HG02623 (cell line): ENCODE measurements around the gene BEX4.
"Not testable (repeated sequence)": the region's sequence is repeated elsewhere in the genome, so short reads cannot be mapped to it uniquely, and the experiment has no call there.

Experiments used
- ATAC-seq: cut with Tn5 transposase; IDR thresholded peaks from one replicate; pipeline ENCODE4 v1.9.1; 2021; ENCODE audit warnings: moderate library complexity; ENCODE audit not compliant: unreplicated experiment

The BEX4 gene

DNA sequence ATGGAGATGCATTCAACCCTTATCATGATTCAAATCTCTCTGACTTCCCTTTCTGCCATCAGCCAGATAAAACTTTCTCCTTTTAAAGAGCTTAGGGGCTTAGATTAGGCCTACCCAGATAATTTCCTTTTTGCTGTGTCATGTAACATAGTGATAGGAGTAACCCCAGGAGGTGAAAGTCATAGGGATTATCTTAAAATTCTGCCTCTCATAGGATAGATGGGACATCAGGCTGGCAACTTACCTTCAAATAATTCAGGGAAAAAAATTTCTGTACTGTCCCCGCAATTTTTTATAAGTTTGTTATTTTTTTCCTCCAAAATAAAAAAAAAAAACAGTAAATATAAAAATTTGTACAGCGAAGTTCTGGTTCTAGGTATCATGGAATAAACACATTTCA, 20.7 kb downstream of the BEX4 start:
- not testable (repeated sequence) for ATAC-seq

DNA sequence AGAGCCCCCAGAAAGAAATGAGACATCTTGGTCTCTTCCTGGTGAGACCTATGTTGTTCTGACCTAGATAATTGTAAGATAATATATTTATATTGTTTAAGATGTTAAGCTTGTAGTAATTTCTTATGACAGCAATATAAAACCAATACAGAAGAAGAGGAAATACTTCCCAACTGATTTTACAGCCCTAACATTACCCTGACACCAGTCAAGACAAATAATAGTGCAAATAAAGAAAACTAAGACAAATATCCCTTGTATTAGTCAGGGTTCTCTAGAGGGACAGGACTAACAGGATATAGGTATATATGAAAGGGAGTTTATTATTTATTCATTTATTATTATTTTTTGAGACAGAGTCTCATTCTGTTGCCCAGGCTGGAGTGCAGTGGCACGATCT, 21.4 kb downstream of the BEX4 start:
- no peak for ATAC-seq

DNA sequence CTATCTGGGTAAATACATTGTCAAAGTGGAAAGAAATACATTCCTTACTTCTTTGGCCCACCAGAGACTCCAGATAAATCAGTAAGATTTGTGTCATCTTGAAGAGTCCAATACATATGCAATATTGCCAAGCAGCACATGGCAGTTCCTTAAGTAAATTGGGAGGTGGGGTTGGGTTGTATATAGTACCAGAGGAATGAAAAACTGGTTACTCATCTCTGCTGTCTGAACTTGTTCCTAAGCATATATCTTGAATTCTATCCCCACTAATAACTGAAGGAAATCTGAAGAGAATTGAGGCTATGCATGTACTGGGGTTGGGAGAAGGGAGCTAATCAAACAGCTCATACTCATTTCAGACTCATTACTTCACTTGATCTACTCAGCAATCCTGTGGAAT, 25.2 kb downstream of the BEX4 start:
- no peak for ATAC-seq

DNA sequence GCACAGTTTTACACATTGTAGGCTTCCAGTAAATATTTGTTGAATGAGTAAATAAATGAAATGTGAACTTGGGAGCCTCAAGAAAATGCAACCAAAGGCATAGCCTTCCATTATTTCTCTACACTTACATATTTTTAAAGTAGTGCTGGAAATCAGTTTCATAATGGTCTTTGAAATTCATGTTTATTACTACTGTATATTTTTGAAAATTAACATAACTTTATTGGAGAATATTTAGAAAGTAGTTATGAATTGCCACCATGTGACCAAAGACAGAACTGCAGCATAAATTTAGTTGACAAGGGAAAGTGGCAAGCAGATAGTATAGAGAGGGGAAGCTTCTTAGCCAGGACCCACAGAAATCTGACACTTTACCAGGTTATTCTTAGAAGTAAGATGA, 33.6 kb downstream of the BEX4 start:
- no peak for ATAC-seq

DNA sequence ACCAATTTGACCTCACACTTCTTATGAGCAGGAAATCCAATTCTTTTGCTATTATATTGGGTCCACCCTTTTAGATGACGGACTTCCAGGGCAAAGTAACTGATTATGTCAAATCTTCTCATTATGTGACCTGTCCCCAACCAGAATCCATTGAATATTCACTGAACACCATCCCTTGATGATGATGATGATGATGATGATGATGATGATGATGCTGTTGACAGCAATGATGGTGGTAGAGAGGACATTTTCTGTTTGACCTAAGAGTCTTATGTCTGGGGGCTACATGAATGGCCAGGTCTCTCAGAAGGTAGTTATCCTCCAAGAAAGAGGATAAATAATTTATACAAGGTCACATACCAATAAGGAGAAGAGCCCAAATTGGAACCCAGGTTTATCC, 34.9 kb downstream of the BEX4 start:
- no peak for ATAC-seq

DNA sequence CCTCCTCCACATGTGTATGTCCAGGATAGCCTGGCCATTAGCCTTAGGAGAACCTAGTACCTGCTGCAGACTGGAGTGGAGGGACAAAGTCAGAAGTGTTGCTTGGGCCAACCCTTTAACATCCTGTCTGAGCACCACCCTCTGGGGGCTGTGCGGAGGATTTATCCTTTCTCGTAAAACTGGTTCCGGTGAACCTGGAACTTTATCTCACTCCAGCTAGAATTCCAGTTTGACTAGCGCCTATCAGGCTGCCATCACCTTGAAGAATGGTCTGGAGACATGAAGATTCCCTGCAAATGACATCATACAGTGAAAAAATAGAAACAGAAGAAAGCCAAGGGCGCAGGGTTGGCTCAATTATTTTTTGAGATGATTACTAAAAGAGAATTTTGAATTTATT, 36.1 kb downstream of the BEX4 start:
- no peak for ATAC-seq

DNA sequence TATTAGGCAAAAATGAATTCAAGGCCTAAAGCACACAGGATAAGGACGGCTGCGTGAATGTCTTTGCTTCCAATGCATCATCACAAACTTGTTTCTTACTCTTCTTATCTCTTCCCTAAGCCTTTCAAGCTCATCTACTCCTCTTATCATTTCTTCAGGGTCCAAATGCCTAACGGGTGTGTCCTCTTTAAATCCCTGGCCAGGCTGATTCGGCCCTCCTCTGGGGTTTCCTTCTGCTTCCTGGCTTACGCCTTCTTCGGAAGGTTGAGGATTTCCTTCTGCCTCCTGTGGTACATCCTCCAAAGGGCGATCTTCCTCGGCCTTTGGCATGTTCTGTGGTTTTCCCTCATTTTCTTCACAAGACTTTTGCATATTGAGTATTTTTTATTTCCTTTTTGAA, 38.7 kb downstream of the BEX4 start:
- ATAC-seq = no peak

DNA sequence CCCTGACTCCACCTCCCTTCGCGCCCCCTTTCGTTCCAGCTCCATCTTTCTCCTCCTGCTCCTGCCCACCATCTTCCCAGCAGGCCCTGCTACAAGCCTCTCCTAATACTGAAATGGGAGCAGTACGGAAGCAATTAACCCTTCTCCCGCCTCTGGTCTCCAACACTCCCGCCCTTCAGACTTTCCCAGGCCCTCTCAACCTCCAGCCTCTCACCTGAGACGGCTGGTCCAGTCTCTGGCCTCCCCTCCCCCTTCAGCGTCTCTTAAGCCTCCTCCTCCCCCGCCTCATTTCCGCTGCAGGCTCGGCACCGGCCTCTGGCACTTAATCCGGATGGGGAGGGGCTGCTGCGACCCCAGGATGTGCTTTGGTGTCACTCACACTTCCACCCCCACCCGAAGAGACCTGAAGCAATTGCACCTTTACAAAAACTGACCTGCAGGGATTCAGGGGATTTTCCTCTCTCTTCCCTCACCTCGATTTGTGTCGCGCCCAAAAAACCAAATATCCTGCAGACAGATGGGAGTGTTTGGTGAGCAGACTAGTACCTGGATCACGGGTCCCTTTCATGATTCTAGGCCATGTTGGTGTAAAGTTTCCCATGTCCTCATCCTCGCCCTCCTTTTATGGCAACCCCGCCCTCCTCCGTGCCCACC, 39.4 kb downstream of the BEX4 start:
- ATAC-seq = peak; percentile 53

DNA sequence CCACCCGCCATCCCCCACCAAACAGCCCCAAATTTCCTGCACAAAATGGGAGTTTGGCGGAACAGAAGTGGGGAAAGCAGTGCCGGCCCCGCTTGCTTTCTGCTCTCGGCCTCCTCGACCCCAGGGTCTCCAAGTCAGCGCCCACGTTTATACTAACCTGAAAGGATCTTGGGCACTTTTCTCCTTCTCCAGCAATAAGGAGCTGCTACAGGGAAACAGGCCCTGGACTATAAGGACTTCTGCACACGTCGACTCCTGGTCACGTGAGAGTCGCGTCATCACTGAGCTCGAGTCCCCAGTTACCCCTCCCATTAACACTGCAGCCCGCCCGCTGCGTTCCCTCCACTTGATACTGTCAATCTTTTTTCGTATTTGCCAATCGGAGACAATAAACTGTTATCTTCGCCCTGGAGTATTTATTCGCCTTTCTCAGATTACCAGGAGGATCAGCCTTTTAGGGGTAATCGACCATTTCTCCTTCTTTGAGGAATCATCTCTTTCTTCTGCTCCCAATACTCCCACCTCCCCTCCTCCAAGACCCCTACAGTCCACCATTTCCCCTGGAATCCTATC, 40.1 kb downstream of the BEX4 start, which contains the start of gene TCEAL8:
TSS of gene TCEAL8 (minus strand) at position 235 of the 573 bp plus-strand sequence. CDS start 1,176 bp downstream, outside the sequence.
- ATAC-seq = peak; percentile 99

DNA sequence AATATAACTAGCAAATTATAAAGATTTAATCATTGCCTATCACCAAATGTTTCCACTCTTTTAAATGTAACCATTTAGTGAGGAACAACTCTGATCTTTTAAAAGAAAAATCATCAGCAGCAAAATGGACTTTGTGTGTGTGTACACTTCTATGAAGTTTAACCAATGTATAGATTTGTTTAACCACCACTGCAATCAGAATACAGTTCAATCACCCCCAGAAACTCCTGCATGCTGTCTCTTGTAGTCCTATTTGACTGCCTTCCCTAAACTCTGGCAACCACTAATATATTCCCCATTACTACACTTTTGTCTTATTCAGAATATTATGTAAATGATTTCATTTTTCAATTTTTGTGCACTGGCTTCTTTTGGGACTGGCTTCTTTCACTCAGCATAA, 41.7 kb downstream of the BEX4 start:
- ATAC-seq = no peak

DNA sequence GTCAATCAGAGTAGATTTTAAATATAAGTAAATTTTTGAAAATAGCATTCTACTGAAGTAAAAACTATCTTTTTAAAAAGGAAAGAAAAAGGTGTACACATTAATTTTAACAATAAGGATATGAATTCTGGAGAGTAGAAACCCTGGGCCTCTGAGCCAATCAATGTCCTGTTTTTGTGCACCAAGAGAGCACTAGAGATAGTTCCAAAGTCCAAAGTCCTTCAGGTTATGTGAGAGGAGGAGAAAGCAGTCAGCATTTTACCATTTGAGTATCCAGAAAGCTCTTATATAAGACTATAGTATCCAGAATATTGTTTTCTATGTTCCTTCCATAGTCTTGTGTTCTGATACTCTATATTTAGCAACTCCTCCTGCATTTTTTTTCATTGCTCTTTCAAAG, 43.4 kb downstream of the BEX4 start:
- no peak for ATAC-seq
